SH-SY5Y (cell line): ENCODE data around the gene SCAF11.

Experiments
- GATA2 ChIP-seq: IDR thresholded peaks from 2 replicates; pipeline ENCODE4 v1.6.1; 2011; ENCODE audit warnings: mild to moderate bottlenecking, low read depth, low read length
- GATA3 ChIP-seq: IDR thresholded peaks from 2 replicates; pipeline ENCODE4 v1.6.1; 2011; ENCODE audit warnings: low read depth, mild to moderate bottlenecking, low read length, moderate library complexity

DNA sequence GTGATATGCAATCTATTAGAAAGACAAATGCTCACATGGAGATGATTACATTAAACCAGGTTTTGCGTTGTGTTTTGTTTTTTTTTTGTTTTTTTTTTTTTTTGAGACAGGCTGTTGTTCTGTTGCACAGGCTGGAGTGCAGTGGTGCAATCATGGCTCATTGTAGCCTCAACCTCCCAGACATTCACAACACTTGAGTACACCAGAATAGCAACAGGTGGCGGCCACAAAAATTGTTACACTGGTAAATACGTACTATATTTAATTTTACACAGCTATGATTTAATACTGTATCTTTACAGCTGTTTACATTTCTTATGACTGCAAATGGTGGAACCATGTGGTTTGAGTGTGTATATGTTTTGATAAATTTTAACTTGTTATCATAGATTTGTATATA is 60.0 kb downstream of the SCAF11 start:
- no peak for TF ChIP-seq GATA2
- no peak for TF ChIP-seq GATA3
